ENCODE data around the gene DIDO1.

Gene DIDO1

GRCh38 chr20:62907384-62908317 lies 18.7 kb downstream of the DIDO1 start:
- DNase-seq, result no peak

- DNase-seq, result no peak
Measured at GRCh38 chr20:62906647-62907375, 19.5 kb downstream of the DIDO1 start.

GRCh38 chr20:62906209-62906608 lies 20.1 kb downstream of the DIDO1 start:
- DNase-seq, result no peak

- no peak for DNase-seq
Measured at GRCh38 chr20:62905536-62906117, 20.7 kb downstream of the DIDO1 start.

- DNase-seq, result no peak
Measured at GRCh38 chr20:62902926-62903615, 23.2 kb downstream of the DIDO1 start.

GRCh38 chr20:62901891-62902290 lies 24.4 kb downstream of the DIDO1 start:
- no peak for DNase-seq

- no peak for DNase-seq
Measured at GRCh38 chr20:62900692-62901584, 25.4 kb downstream of the DIDO1 start.

- peak; percentile 80 for DNase-seq
Measured at GRCh38 chr20:62900052-62900691, 26.1 kb downstream of the DIDO1 start.

GRCh38 chr20:62899633-62900051 lies 26.7 kb downstream of the DIDO1 start:
- DNase-seq, result no peak

- DNase-seq, result peak; percentile 87
Measured at GRCh38 chr20:62898970-62899632, 27.2 kb downstream of the DIDO1 start.

- DNase-seq, result no peak
Measured at GRCh38 chr20:62898093-62898964, 28.0 kb downstream of the DIDO1 start.

- no peak for DNase-seq
Measured at GRCh38 chr20:62897666-62898065, 28.6 kb downstream of the DIDO1 start.

- DNase-seq, result no peak
Measured at GRCh38 chr20:62896526-62896925, 29.8 kb downstream of the DIDO1 start.

GRCh38 chr20:62895539-62895938 lies 30.8 kb downstream of the DIDO1 start:
- no peak for DNase-seq

- no peak for DNase-seq
Measured at GRCh38 chr20:62894261-62894660, 32.0 kb downstream of the DIDO1 start.

GRCh38 chr20:62893700-62894099 lies 32.6 kb downstream of the DIDO1 start:
- no peak for DNase-seq

GRCh38 chr20:62892348-62893304 lies 33.7 kb downstream of the DIDO1 start:
- DNase-seq, result no peak

GRCh38 chr20:62891111-62891510 lies 35.2 kb downstream of the DIDO1 start:
- peak; percentile 46 for DNase-seq

- no peak for DNase-seq
Measured at GRCh38 chr20:62890444-62890843, 35.9 kb downstream of the DIDO1 start.
